ENCODE results near the gene ACSL5.
"Not testable (repeated sequence)": the region's sequence is repeated elsewhere in the genome, so short reads cannot be mapped to it uniquely, and the experiment has no call there.

ACSL5 gene

DNA sequence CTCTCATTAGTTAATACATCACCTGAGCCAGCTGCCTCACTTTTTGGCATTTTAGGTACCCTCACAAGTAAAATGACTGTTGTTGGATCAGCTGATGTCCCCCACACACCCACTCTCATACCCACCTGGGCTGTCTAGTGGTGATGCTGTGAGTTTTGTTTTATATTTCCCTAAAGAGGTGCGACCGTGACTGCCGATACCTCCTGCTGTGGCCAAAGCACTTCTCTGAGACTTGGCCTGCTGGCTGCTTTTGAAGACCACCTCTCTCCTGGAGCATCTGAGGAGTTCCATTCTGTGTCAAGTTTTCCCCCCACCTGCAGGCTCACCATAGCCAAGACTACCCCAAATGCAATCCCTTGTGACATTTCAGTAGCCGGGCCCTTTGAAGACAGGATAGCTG, 6.4 kb upstream of the ACSL5 start:
- Histone ChIP-seq H3K9me3 (ENCODE audit: severe bottlenecking) (no peaks in the 10 kb centered on the region), H3K27ac (ENCODE audit: poor library complexity, severe bottlenecking) (no peak overlapping the region)

GRCh38 chr10:112369495-112370423, 4.2 kb upstream of the ACSL5 start:
- no peak overlapping the region for H3K4me3 ChIP-seq (ENCODE audit: severe bottlenecking)
- TF ChIP-seq CTCF (IDR thresholded peaks at IDR 0.05; ENCODE audit: poor library complexity, severe bottlenecking), result no peak
- H3K9me3 ChIP-seq (ENCODE audit: severe bottlenecking), result no peaks in the 10 kb centered on the region
- no peak overlapping the region for H3K27ac ChIP-seq (ENCODE audit: poor library complexity, severe bottlenecking)
- DNase-seq (ENCODE audit: low spot score) (no peak), ATAC-seq (ENCODE audit: low read depth) (no peak)
- H3K36me3 ChIP-seq (ENCODE audit: low read depth), result no peaks in the 10 kb centered on the region
- no peaks in the 10 kb centered on the region for H3K27me3 ChIP-seq (ENCODE audit: insufficient read depth, poor library complexity, severe bottlenecking)
- no peaks in the 10 kb centered on the region for H3K4me1 ChIP-seq (ENCODE audit: insufficient read depth, poor library complexity, severe bottlenecking)

More for the DNA sequence above, 6.4 kb upstream of the ACSL5 start:
- Histone ChIP-seq H3K4me1 (ENCODE audit: insufficient read depth, poor library complexity, severe bottlenecking) (peaks cover 6% of the 10 kb centered on the region), H3K36me3 (ENCODE audit: low read depth) (no peaks in the 10 kb centered on the region), H3K27me3 (ENCODE audit: insufficient read depth, poor library complexity, severe bottlenecking) (no peaks in the 10 kb centered on the region), H3K4me3 (ENCODE audit: severe bottlenecking) (no peak overlapping the region)
- ATAC-seq (ENCODE audit: low read depth), result no peak
- DNase-seq (ENCODE audit: low spot score), result no peak
- TF ChIP-seq CTCF (IDR thresholded peaks at IDR 0.05; ENCODE audit: poor library complexity, severe bottlenecking), result no peak

DNA sequence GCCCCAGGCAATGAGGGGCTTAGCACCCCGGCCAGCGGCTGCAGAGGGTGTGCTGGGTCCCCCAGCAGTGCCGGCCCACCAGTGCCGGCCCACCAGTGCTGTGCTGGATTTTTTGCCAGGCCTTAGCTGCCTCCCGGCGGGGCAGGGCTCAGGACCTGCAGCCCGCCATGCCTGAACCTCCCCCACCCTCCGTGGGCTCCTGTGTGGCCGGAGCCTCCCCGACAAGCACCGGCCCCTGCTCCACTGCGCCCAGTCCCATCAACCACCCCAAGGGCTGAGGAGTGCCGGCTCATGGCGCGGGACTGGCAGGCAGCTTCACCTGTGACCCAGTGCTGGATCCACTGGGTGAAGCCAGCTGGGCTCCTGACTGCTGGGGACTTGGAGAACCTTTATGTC, 3.5 kb upstream of the ACSL5 start:
- ATAC-seq (ENCODE audit: low read depth) (no peak), DNase-seq (ENCODE audit: low spot score) (no peak)
- Histone ChIP-seq H3K36me3 (ENCODE audit: low read depth) (no peaks in the 10 kb centered on the region), H3K27me3 (ENCODE audit: insufficient read depth, poor library complexity, severe bottlenecking) (no peaks in the 10 kb centered on the region), H3K27ac (ENCODE audit: poor library complexity, severe bottlenecking) (no peak overlapping the region), H3K4me3 (ENCODE audit: severe bottlenecking) (no peak overlapping the region), H3K4me1 (ENCODE audit: insufficient read depth, poor library complexity, severe bottlenecking) (peaks cover 1% of the 10 kb centered on the region), H3K9me3 (ENCODE audit: severe bottlenecking) (no peaks in the 10 kb centered on the region)
- TF ChIP-seq CTCF (IDR thresholded peaks at IDR 0.05; ENCODE audit: poor library complexity, severe bottlenecking), result no peak

DNA sequence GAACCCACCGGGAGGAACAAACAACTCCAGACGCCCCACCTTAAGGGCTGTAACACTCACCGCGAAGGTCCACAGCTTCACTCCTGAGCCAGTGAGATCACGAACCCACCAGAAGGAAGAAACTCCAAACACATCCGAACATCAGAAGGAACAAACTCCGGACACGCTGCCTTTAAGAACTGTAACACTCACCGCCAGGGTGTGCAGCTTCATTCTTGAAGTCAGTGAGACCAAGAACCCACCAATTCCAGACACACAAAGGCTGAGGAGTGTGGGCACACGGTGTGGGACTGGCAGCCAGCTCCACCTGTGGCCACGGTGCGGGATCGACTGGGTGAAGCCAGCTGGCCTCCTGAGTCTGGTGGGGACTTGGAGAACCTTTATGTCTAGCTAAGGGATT, 2.6 kb upstream of the ACSL5 start:
- H3K27me3 ChIP-seq (ENCODE audit: insufficient read depth, poor library complexity, severe bottlenecking); H3K36me3 ChIP-seq (ENCODE audit: low read depth); H3K9me3 ChIP-seq (ENCODE audit: severe bottlenecking); ATAC-seq (ENCODE audit: low read depth); H3K4me1 ChIP-seq (ENCODE audit: insufficient read depth, poor library complexity, severe bottlenecking); H3K27ac ChIP-seq (ENCODE audit: poor library complexity, severe bottlenecking); DNase-seq (ENCODE audit: low spot score); H3K4me3 ChIP-seq (ENCODE audit: severe bottlenecking): not testable (repeated sequence)

- not testable (repeated sequence) for DNase-seq (ENCODE audit: low spot score); ATAC-seq (ENCODE audit: low read depth); H3K9me3 ChIP-seq (ENCODE audit: severe bottlenecking); H3K4me3 ChIP-seq (ENCODE audit: severe bottlenecking); H3K4me1 ChIP-seq (ENCODE audit: insufficient read depth, poor library complexity, severe bottlenecking); H3K27ac ChIP-seq (ENCODE audit: poor library complexity, severe bottlenecking); H3K36me3 ChIP-seq (ENCODE audit: low read depth); H3K27me3 ChIP-seq (ENCODE audit: insufficient read depth, poor library complexity, severe bottlenecking)
Observed at GRCh38 chr10:112372182-112372810, 1.6 kb upstream of the ACSL5 start.
